GM12892 (cell line): ENCODE data around the gene CACNA1C.

Experiments
- DNase-seq: peaks from one replicate; pipeline ENCODE4 v3.0.0; 2011; ENCODE audit not compliant: insufficient read length
- FAIRE-seq: peaks from 2 replicates; lab custom pipeline; 2011; peaks lifted over from hg19 to GRCh38; lab: Jason Lieb, UNC
- POLR2A ChIP-seq: IDR thresholded peaks from 2 replicates; pipeline ENCODE4 v1.6.1; 2011; ENCODE audit warnings: low read depth, low read length, control low read depth
- POLR2AphosphoS5 ChIP-seq: IDR thresholded peaks from 2 replicates; pipeline ENCODE4 v1.6.1; 2011; ENCODE audit warnings: low read depth, low read length, control low read depth
- TAF1 ChIP-seq: IDR thresholded peaks from 2 replicates; pipeline ENCODE4 v1.6.1; 2011; ENCODE audit warnings: low read depth, mild to moderate bottlenecking, control low read depth, low read length, borderline replicate concordance

CACNA1C gene

DNA sequence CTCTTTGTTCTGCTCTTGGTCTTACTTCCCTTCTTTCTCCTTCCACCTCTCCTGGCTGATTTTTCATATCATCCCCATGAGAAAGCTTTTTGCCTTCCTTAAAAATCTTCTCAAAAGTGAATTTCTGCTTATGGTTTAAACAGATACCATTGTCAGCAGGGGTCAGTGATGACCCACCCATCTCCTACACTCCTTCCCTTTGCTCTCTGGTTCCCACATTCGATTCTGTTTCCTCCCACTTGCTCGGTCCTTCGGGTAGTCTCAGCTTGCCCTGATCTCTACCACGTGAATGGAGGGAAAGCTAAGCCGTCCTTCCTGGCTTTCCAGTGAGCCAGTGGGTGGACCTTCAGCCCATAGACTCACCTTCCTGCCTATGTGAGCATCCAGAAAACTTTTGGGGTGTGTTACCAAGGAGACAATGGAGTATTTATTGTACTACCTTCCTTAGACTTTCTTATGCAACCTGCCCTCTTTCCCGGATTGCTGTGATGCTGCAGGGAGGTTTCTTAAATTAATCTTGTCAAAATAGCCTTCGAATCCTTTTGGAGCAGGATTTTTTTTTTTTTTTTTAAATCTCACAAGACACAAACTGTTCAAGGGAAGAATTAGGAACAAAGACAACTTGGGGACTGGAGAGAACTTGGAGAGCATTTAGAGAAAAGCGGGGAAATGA is 306.3 kb downstream of the CACNA1C start:
- no peak for DNase-seq
- no peak for FAIRE-seq
- TF ChIP-seq TAF1, result no peak
- no peak for TF ChIP-seq POLR2A
- no peak for TF ChIP-seq POLR2AphosphoS5

DNA sequence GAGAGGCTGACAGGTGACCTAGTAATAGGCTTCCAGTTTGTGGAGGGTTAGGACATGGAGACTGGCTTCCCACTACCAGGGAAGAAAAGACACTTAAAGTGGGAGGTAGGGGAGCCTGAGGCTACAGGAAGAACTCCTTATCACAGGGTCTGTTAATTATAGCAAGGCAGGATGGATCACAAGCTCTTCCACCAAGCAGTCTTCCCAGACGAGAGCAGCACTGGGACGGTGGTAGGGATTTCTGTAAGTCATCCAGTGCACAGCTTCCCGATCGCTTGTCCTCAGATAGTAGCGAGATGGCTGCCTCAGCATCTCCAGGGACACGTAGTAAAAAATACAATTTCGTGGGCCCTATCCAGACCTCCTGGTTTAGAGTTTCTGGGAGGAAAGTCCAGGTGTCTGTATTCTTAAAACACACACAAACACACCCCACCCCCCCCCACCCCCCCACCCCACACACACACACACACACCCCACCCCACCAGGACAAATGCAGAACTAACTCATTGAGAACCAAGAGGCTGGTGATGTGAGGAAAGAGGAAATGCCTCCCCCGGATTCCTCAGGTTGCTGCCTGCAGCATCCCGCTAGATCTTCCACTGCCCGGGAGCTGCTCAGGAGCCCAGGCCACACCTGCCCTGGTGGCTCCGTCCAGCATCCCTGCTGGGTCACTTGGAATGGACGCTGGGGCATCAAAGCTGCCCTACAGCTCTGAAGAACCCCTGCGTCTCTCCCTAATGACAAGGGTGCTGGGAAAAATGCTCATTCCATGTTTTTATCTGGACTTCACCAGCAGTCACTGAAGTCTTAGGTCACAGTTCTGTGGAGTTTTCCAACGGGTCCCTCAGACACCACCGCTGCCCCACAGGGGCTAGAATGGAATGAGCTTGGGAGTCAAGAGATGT is 307.2 kb downstream of the CACNA1C start:
- no peak for TF ChIP-seq POLR2AphosphoS5
- no peak for TF ChIP-seq TAF1
- no peak for TF ChIP-seq POLR2A
- DNase-seq (no peak), FAIRE-seq (no peak)

DNA sequence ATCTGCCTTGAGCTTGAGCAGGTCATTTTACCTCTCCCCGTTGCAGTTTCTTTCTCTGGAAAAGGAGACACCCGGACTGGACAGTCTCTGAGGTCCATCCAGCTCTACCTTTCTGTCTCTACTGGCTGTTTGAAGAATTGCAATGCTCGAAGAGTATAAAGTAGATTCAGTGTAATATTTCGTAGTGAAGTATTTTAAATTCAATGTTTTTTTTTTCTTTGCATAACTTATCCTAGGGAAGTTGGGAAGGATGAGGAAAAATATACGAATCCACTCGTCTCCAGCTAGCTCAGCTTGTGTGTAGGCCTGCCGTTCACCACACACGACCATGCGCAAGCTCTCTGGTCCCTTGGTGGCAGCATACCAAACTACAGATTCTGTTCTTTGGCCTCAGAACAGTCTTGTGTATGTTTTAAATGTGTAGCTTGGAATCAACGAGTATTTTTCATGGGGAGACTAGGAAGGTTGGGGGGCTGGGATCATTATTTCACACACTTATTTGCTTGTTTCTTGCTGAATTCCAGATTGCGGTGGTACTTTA is 307.9 kb downstream of the CACNA1C start:
- DNase-seq, result no peak
- FAIRE-seq, result no peak
- TF ChIP-seq TAF1, result no peak
- no peak for TF ChIP-seq POLR2A
- no peak for TF ChIP-seq POLR2AphosphoS5

DNA sequence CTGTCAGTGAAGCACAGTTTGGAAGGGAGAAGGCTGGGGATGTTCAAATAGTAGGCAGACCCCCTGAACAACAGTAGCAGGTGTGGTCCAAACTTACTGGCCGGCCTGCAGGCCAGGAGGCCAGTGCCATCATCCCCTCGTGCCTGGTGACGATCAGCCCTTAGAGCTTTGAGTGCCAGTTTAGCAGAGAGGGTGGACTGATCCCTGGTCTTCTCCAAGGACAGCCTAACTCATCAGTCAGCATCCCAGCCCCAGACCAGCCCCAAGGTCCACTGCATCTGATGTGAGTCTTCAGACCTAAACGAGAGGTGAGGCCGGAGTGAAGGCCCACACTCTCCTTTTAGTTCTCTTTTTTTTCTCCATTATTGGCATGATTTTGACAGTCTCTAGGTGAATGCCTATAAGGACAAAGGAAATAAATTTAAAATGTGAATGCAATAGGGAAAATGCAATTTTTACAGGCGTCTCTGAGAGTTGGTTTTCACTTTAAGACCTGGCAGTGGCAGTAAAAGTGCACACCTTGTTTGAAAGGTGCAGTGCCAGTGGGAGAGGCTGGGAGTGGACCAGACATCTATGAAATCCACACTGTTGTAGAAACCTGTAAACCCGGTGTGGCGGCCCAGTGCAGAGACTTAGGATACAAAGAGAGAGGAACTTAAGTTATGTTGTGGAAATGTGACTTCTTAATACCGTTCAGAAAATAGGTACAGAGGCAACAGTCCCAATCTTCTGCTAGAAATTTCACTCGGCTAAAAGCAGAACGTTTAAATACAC is 311.2 kb downstream of the CACNA1C start:
- no peak for FAIRE-seq
- no peak for TF ChIP-seq POLR2A
- TF ChIP-seq POLR2AphosphoS5, result no peak
- TF ChIP-seq TAF1, result no peak
- no peak for DNase-seq

DNA sequence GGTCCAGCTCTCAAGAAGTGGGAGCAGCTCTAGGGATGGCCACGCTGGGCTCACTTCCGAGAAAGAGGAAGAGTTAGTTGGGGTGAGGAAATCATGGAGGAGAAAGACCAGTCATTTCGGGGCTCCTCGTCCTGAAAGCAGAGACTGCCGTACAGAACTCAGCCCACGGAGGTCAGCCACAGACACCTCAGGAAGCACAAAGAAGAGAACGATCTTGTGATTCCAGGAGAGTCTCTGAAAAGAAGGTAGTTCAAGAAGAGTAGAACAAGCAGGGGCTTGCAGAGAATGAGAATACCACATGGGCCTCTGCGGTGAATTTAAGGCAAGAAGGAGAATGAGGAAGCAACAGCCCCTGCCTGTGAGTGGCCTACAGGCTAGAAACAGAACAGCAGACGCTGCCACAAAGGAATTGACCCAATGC is 311.9 kb downstream of the CACNA1C start:
- FAIRE-seq (no peak), DNase-seq (no peak)
- TF ChIP-seq POLR2AphosphoS5 (no peak), TAF1 (no peak), POLR2A (no peak)

DNA sequence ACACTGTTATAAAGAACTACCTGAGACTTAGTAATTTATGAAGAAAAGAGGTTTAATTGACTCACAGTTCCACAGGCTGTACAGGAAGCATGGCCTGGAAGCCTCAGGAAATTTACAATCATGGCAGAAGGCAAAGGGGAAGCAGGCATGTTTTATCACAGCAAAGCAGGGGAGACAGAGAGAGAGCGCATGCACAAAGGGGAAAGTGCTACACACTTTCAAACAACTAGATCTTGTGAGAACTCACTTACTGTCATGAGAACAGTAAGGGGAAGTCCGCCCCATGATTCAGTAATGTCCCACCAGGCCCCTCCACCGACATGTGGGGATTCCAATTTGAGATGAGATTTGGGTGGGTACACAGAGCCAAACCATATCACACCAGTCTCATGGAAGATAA is 313.9 kb downstream of the CACNA1C start:
- TF ChIP-seq POLR2AphosphoS5 (no peak), POLR2A (no peak), TAF1 (no peak)
- FAIRE-seq (no peak), DNase-seq (no peak)

DNA sequence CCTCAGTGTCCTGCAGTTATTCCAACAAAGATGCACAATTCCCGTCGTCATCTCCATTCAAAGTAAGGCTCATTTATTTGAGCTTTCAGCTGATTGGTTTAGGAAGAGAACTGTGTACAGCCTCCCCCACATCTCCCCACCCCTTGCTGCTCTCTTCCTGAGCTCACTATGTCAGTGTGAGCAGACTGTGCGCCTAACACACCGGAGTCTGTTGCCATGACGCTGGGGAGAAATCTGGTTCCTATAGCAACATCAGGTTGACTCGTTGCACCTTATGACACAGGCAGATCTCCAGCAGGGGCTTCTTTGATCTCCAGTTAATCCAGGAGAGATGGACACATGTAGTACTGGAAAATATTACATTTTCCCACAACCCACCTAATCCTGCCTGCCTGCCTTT is 319.4 kb downstream of the CACNA1C start:
- no peak for FAIRE-seq

DNA sequence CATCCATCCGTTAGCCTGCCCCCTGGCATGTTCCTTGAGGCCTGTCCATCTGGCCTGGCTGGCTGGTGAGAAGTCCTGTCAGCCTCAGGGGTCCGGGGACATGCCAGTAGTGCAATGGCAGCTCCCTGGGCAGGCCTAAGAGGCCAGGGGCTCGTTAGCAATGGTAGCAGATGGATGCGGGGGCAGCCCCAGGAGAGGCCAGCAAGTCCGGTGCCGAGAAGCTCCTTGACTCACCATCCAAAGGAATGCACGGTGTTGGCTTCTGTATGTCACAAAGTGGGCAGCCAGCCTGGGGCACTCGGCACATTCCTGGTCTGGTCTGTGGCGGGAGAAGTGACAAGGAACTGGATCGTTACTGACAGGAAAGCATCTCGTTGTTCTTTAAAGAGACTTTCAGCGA is 319.9 kb downstream of the CACNA1C start:
- FAIRE-seq, result no peak
- DNase-seq, result no peak
- TF ChIP-seq TAF1 (no peak), POLR2AphosphoS5 (no peak), POLR2A (no peak)

More for the DNA sequence above, 319.4 kb downstream of the CACNA1C start:
- no peak for TF ChIP-seq POLR2A
- TF ChIP-seq POLR2AphosphoS5, result no peak
- no peak for TF ChIP-seq TAF1
- no peak for DNase-seq

DNA sequence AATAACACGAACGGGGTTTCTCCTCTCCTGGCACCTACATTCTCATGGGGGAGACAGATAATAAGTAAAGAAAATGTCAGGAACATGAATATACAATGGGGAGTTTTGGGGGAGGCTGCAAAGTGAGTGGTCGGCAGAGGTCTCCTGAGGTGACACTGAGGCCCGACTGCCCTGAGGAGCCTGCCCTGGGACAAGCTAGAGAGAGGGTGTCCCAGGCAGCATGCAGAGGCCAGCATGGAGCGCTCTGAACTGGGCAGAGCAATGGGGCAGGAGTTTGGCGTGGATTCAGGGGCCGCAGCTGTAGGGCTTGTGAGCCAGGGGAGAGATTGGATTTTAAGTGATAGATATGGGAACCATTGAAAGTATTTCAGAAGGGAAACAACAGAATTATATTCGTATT is 320.5 kb downstream of the CACNA1C start:
- no peak for FAIRE-seq
- no peak for TF ChIP-seq POLR2A
- no peak for TF ChIP-seq POLR2AphosphoS5
- TF ChIP-seq TAF1, result no peak
- DNase-seq, result no peak

DNA sequence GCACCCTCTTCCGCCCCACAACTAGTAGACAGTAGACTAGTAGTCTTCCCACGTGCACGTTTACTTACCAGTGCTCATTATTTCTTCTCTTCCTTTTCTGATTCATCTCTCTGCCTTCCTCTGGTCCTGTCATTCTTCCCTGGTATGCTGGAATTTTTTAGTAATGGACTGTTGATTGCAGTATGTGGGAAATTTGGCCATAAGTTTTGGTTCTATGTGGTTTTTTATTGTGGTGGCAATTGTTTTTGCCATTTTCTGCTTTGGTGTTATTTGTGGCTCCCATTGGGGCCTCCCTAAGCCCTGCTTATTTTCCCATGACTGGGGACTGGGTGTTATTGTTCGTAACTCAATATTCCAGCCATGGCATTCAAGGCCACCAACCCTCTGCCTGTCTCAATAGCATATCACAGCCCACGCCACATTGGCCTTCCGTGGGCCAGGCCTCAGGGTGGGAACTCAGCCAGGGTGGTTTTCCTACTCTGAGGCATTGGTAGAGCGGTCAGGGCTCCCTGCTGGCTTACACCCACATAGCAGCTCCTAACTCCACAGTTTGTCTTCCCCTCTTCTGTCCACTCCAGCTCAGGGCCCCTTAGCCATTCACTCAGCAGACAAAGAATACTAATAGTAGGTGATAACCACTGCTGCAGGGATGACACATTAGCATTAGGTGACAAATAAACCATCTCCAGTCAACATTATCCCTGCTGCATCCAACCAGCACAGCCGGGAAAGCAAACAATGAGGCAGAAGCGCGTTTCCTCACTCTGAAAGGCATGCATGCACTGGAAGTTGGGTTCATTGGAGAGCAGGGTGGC is 321.5 kb downstream of the CACNA1C start:
- FAIRE-seq, result no peak
- no peak for TF ChIP-seq POLR2AphosphoS5
- DNase-seq, result no peak

DNA sequence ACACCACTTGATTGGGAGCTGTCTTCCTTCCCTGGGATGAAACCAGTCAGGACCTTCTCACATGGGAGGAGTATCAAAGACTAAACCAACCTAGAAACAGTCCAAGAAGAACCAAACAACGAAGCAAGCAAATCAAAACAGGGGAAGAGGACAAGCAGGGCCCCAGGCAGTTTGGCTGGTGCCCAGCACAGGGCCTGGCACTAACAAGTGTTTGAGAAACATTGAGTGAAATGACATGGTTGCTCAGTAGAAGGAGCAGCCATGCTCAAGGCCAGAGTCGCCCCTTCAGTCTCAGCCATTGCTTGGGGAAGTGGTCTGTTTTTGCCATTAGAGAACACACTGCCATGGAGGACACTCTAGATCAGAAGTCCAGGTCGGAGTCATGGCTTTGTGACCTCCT is 323.1 kb downstream of the CACNA1C start:
- no peak for TF ChIP-seq POLR2A
- no peak for TF ChIP-seq TAF1
- no peak for TF ChIP-seq POLR2AphosphoS5
- no peak for FAIRE-seq

More for the DNA sequence above, 323.1 kb downstream of the CACNA1C start:
- no peak for DNase-seq
